BLaER1 (cell line): ENCODE measurements around the gene ALPK3.
A peak's percentile ranks its signal among the peaks of the same experiment; 100 is the strongest.

Experiments
- H3K27ac ChIP-seq: shearing (Covaris generic); formaldehyde crosslinking; 2 replicates; pipeline ENCODE4 v1.8.1; 2022
- H3K27me3 ChIP-seq: shearing (Covaris generic); formaldehyde crosslinking; 2 replicates; pipeline ENCODE4 v1.8.1; 2022
- H3K36me3 ChIP-seq: shearing (Covaris generic); formaldehyde crosslinking; 2 replicates; pipeline ENCODE4 v1.8.1; 2022
- H3K4me1 ChIP-seq: shearing (Covaris generic); formaldehyde crosslinking; 2 replicates; pipeline ENCODE4 v1.8.1; 2022
- H3K4me2 ChIP-seq: shearing (Covaris generic); formaldehyde crosslinking; 2 replicates; pipeline ENCODE4 v1.8.1; 2022
- H3K4me3 ChIP-seq: shearing (Covaris generic); formaldehyde crosslinking; 2 replicates; pipeline ENCODE4 v1.8.1; 2022
- H3K9ac ChIP-seq: shearing (Covaris generic); formaldehyde crosslinking; 2 replicates; pipeline ENCODE4 v1.8.1; 2022
- H3K9me3 ChIP-seq: shearing (Covaris generic); formaldehyde crosslinking; 2 replicates; pipeline ENCODE4 v1.8.1; 2022
- H4K20me1 ChIP-seq: shearing (Covaris generic); formaldehyde crosslinking; 2 replicates; pipeline ENCODE4 v1.8.1; 2022
- Cebpa-rat ChIP-seq: shearing (Covaris generic); IDR thresholded peaks from 2 replicates; pipeline ENCODE4 v1.8.1; 2022

Gene ALPK3

GRCh38 chr15:84905016-84905916 lies 88.1 kb downstream of the ALPK3 start:
- no peaks in the 10 kb centered on the region for H3K27me3 ChIP-seq

GRCh38 chr15:84907731-84908130 lies 90.6 kb downstream of the ALPK3 start:
- H3K4me1 ChIP-seq = peaks cover 32% of the 10 kb centered on the region
- no peaks in the 10 kb centered on the region for H3K36me3 ChIP-seq
- no peaks in the 10 kb centered on the region for H3K9me3 ChIP-seq
- no peaks in the 10 kb centered on the region for H3K27me3 ChIP-seq
- no peaks in the 10 kb centered on the region for H4K20me1 ChIP-seq
- H3K9ac ChIP-seq = no peak overlapping the region
- TF ChIP-seq Cebpa-rat = no peak
- H3K4me2 ChIP-seq = no peak overlapping the region
- no peak overlapping the region for H3K4me3 ChIP-seq
- no peak overlapping the region for H3K27ac ChIP-seq

More at GRCh38 chr15:84905016-84905916, 88.1 kb downstream of the ALPK3 start:
- Histone ChIP-seq H3K4me3 (no peak overlapping the region), H4K20me1 (no peaks in the 10 kb centered on the region), H3K9ac (no peak overlapping the region), H3K4me1 (peaks cover 17% of the 10 kb centered on the region), H3K9me3 (peaks cover 15% of the 10 kb centered on the region; the same call in 1 of the 2 replicates), H3K36me3 (no peaks in the 10 kb centered on the region), H3K27ac (no peak overlapping the region), H3K4me2 (no peak overlapping the region)
- no peak for TF ChIP-seq Cebpa-rat

GRCh38 chr15:84908564-84908963 lies 91.4 kb downstream of the ALPK3 start:
- no peaks in the 10 kb centered on the region for H3K9me3 ChIP-seq
- H3K4me2 ChIP-seq = no peak overlapping the region
- TF ChIP-seq Cebpa-rat = no peak
- no peaks in the 10 kb centered on the region for H4K20me1 ChIP-seq
- no peak overlapping the region for H3K9ac ChIP-seq
- H3K27me3 ChIP-seq = no peaks in the 10 kb centered on the region
- peaks cover 40% of the 10 kb centered on the region for H3K4me1 ChIP-seq
- no peaks in the 10 kb centered on the region for H3K36me3 ChIP-seq
- H3K4me3 ChIP-seq = no peak overlapping the region
- H3K27ac ChIP-seq = 0 out of 2 replicates have a peak overlapping the region, but pooled peaks have one; percentile 26

- H3K4me2 ChIP-seq = no peak overlapping the region
- no peak overlapping the region for H3K27ac ChIP-seq
- no peak overlapping the region for H3K4me3 ChIP-seq
- no peaks in the 10 kb centered on the region for H3K36me3 ChIP-seq
- H4K20me1 ChIP-seq = no peaks in the 10 kb centered on the region
- no peak for TF ChIP-seq Cebpa-rat
- peaks cover 45% of the 10 kb centered on the region for H3K4me1 ChIP-seq
- H3K9ac ChIP-seq = no peak overlapping the region
- H3K9me3 ChIP-seq = no peaks in the 10 kb centered on the region
- H3K27me3 ChIP-seq = no peaks in the 10 kb centered on the region
Measured at GRCh38 chr15:84909029-84909428, 91.9 kb downstream of the ALPK3 start.

GRCh38 chr15:84909782-84910181 lies 92.6 kb downstream of the ALPK3 start:
- H3K4me2 ChIP-seq = no peak overlapping the region

GRCh38 chr15:84910928-84911623 lies 93.9 kb downstream of the ALPK3 start:
- H3K27me3 ChIP-seq = no peaks in the 10 kb centered on the region
- no peaks in the 10 kb centered on the region for H3K36me3 ChIP-seq
- no peak overlapping the region for H3K9ac ChIP-seq
- TF ChIP-seq Cebpa-rat = no peak
- no peak overlapping the region for H3K27ac ChIP-seq
- no peaks in the 10 kb centered on the region for H3K9me3 ChIP-seq
- peaks cover 63% of the 10 kb centered on the region for H3K4me1 ChIP-seq
- no peak overlapping the region; the same call in 1 of the 2 replicates for H3K4me2 ChIP-seq
- no peak overlapping the region for H3K4me3 ChIP-seq
- H4K20me1 ChIP-seq = no peaks in the 10 kb centered on the region

More at GRCh38 chr15:84909782-84910181, 92.6 kb downstream of the ALPK3 start:
- Histone ChIP-seq H3K9ac (no peak overlapping the region), H3K27me3 (no peaks in the 10 kb centered on the region), H3K27ac (no peak overlapping the region), H3K9me3 (no peaks in the 10 kb centered on the region), H3K4me3 (no peak overlapping the region), H3K4me1 (peaks cover 52% of the 10 kb centered on the region), H3K36me3 (no peaks in the 10 kb centered on the region), H4K20me1 (no peaks in the 10 kb centered on the region)
- TF ChIP-seq Cebpa-rat = no peak

- Histone ChIP-seq H3K4me2 (peak overlapping the region; percentile 52), H3K27me3 (no peaks in the 10 kb centered on the region), H3K27ac (peak overlapping the region; percentile 62; the same call in 1 of the 2 replicates), H3K36me3 (no peaks in the 10 kb centered on the region), H3K9ac (peak overlapping the region; percentile 52; the same call in 1 of the 2 replicates), H4K20me1 (no peaks in the 10 kb centered on the region), H3K4me1 (peaks cover 57% of the 10 kb centered on the region), H3K4me3 (no peak overlapping the region), H3K9me3 (no peaks in the 10 kb centered on the region)
- no peak for TF ChIP-seq Cebpa-rat
Measured at GRCh38 chr15:84911879-84912660, 94.9 kb downstream of the ALPK3 start.

- Histone ChIP-seq H3K27ac (no peak overlapping the region), H3K4me3 (no peak overlapping the region), H4K20me1 (no peaks in the 10 kb centered on the region), H3K4me2 (peak overlapping the region; percentile 52; the same call in 1 of the 2 replicates), H3K4me1 (peaks cover 58% of the 10 kb centered on the region), H3K9ac (no peak overlapping the region), H3K36me3 (no peaks in the 10 kb centered on the region), H3K9me3 (no peaks in the 10 kb centered on the region), H3K27me3 (no peaks in the 10 kb centered on the region)
- TF ChIP-seq Cebpa-rat = no peak
Measured at GRCh38 chr15:84913360-84913723, 96.2 kb downstream of the ALPK3 start.

- no peak overlapping the region for H3K4me3 ChIP-seq
- H3K27me3 ChIP-seq = no peaks in the 10 kb centered on the region
- no peak for TF ChIP-seq Cebpa-rat
- H3K9ac ChIP-seq = no peak overlapping the region
- H3K9me3 ChIP-seq = no peaks in the 10 kb centered on the region
- H3K27ac ChIP-seq = no peak overlapping the region
- H3K4me2 ChIP-seq = peak overlapping the region; percentile 72
- H4K20me1 ChIP-seq = no peaks in the 10 kb centered on the region
- no peaks in the 10 kb centered on the region for H3K36me3 ChIP-seq
- H3K4me1 ChIP-seq = peaks cover 58% of the 10 kb centered on the region
Measured at GRCh38 chr15:84914351-84914750, 97.2 kb downstream of the ALPK3 start.
